HTR-8/SVneo (cell line): ENCODE measurements around the gene ZNF398.
A peak's percentile ranks its signal among the peaks of the same experiment; 100 is the strongest.
"Not testable (repeated sequence)": the region's sequence is repeated elsewhere in the genome, so short reads cannot be mapped to it uniquely, and the experiment has no call there.

Source experiments
- DNase-seq: peaks from one replicate; pipeline ENCODE4 v3.0.0; 2011; ENCODE audit warnings: low spot score, mixed read lengths; ENCODE audit not compliant: insufficient read length
- FAIRE-seq: peaks from 2 replicates; lab custom pipeline; 2011; peaks lifted over from hg19 to GRCh38; lab: Jason Lieb, UNC

Gene ZNF398

GRCh38 chr7:149147072-149147751 lies at the start of gene ZNF398:
TSS of gene ZNF398 (plus strand) at chr7:149147453. CDS start at chr7:149147743, 290 bp downstream.
- FAIRE-seq (no peak), DNase-seq (peak; percentile 82)

GRCh38 chr7:149099058-149099457 lies 48.2 kb upstream of the ZNF398 start:
- no peak for FAIRE-seq
- no peak for DNase-seq

- DNase-seq (no peak), FAIRE-seq (no peak)
These were observed 46.4 kb upstream of the ZNF398 start for GRCh38 chr7:149100821-149101220.

GRCh38 chr7:149102666-149103065 lies 44.6 kb upstream of the ZNF398 start:
- FAIRE-seq: no peak
- no peak for DNase-seq

GRCh38 chr7:149103424-149103823 lies 43.8 kb upstream of the ZNF398 start:
- FAIRE-seq: no peak
- DNase-seq: no peak

- no peak for DNase-seq
- FAIRE-seq: no peak
These were observed 43.0 kb upstream of the ZNF398 start for GRCh38 chr7:149104214-149104613.

- DNase-seq: no peak
- no peak for FAIRE-seq
These were observed 42.5 kb upstream of the ZNF398 start for GRCh38 chr7:149104749-149105148.

GRCh38 chr7:149109969-149110368 lies 37.3 kb upstream of the ZNF398 start:
- DNase-seq (no peak), FAIRE-seq (no peak)

GRCh38 chr7:149125189-149125862 lies 21.9 kb upstream of the ZNF398 start:
- DNase-seq (peak; percentile 14), FAIRE-seq (no peak)

GRCh38 chr7:149125863-149126661 lies 21.2 kb upstream of the ZNF398 start, which contains the start of gene ZNF425:
TSS of gene ZNF425 (minus strand) at chr7:149126324. CDS start at chr7:149126213, 111 bp downstream.
- no peak for FAIRE-seq
- peak; percentile 87 for DNase-seq

GRCh38 chr7:149126662-149127266 lies 20.5 kb upstream of the ZNF398 start:
- FAIRE-seq (no peak), DNase-seq (peak; percentile 51)

GRCh38 chr7:149130572-149131198 lies 16.6 kb upstream of the ZNF398 start:
- FAIRE-seq: no peak
- DNase-seq: no peak

- no peak for FAIRE-seq
These were observed 14.1 kb upstream of the ZNF398 start for GRCh38 chr7:149133028-149133710.

GRCh38 chr7:149136118-149136517 lies 11.1 kb upstream of the ZNF398 start:
- no peak for DNase-seq
- no peak for FAIRE-seq

More at GRCh38 chr7:149133028-149133710, 14.1 kb upstream of the ZNF398 start:
- DNase-seq: no peak

GRCh38 chr7:149140831-149141230 lies 6.4 kb upstream of the ZNF398 start:
- DNase-seq (no peak), FAIRE-seq (no peak)

- DNase-seq: no peak
- no peak for FAIRE-seq
These were observed 5.4 kb upstream of the ZNF398 start for GRCh38 chr7:149141893-149142292.

GRCh38 chr7:149144436-149144922 lies 2.8 kb upstream of the ZNF398 start:
- not testable (repeated sequence) for FAIRE-seq, DNase-seq

- DNase-seq (no peak), FAIRE-seq (no peak)
These were observed 2.0 kb upstream of the ZNF398 start for GRCh38 chr7:149145031-149145845.
